Cardiac fibroblast (primary cell): Measurements from ENCODE around the gene RBM45.
"Not testable (repeated sequence)": the region's sequence is repeated elsewhere in the genome, so short reads cannot be mapped to it uniquely, and the experiment has no call there.

Experiments used
- DNase-seq, 2 donors: peaks; one replicate each; pipeline versions ENCODE4 v3.0.0 to v3.0.0-alpha.2; 2010; ENCODE audit warnings: low read depth in 2 of 2
- H3K4me3 ChIP-seq, 2 donors: replicated peaks in 1 of 2; 1 replicate in 1 of 2; 2 replicates in 1 of 2; pipeline ENCODE4 v1.5.1; 2011; ENCODE audit warnings: low read depth in 2 of 2, low read length in 2 of 2, mild to moderate bottlenecking in 2 of 2, moderate library complexity in 1 of 2
- TF ChIP-seq, protein P1 (sequence below): IDR thresholded peaks from one replicate; pipeline ENCODE4 v1.5.1; 2011; ENCODE audit warnings: low read depth, mild to moderate bottlenecking, low read length, inconsistent platforms

The RBM45 gene

DNA sequence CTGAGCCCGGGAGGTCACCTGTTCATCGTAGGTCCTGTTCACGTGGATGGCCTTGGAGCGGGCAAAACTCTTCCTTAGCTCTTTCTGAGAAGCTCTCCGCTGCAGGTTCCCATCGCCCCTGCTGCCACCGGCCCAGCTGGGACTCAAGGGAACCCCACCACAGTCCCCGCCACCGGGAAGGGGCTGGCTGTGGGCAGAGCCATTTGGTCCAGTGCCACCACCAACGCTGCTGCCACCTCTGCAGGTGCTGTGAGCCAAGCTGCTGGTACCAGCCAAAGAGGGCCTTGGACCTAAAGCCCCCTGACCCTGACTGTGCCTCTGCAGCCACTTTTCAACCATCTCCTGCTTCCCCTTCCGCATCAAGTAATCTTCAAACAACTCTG is 40.2 kb upstream of the RBM45 start:
- TF ChIP-seq, protein P1, sequence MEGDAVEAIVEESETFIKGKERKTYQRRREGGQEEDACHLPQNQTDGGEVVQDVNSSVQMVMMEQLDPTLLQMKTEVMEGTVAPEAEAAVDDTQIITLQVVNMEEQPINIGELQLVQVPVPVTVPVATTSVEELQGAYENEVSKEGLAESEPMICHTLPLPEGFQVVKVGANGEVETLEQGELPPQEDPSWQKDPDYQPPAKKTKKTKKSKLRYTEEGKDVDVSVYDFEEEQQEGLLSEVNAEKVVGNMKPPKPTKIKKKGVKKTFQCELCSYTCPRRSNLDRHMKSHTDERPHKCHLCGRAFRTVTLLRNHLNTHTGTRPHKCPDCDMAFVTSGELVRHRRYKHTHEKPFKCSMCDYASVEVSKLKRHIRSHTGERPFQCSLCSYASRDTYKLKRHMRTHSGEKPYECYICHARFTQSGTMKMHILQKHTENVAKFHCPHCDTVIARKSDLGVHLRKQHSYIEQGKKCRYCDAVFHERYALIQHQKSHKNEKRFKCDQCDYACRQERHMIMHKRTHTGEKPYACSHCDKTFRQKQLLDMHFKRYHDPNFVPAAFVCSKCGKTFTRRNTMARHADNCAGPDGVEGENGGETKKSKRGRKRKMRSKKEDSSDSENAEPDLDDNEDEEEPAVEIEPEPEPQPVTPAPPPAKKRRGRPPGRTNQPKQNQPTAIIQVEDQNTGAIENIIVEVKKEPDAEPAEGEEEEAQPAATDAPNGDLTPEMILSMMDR, result no peak
- DNase-seq, result no peak
- no peak overlapping the region for H3K4me3 ChIP-seq

DNA sequence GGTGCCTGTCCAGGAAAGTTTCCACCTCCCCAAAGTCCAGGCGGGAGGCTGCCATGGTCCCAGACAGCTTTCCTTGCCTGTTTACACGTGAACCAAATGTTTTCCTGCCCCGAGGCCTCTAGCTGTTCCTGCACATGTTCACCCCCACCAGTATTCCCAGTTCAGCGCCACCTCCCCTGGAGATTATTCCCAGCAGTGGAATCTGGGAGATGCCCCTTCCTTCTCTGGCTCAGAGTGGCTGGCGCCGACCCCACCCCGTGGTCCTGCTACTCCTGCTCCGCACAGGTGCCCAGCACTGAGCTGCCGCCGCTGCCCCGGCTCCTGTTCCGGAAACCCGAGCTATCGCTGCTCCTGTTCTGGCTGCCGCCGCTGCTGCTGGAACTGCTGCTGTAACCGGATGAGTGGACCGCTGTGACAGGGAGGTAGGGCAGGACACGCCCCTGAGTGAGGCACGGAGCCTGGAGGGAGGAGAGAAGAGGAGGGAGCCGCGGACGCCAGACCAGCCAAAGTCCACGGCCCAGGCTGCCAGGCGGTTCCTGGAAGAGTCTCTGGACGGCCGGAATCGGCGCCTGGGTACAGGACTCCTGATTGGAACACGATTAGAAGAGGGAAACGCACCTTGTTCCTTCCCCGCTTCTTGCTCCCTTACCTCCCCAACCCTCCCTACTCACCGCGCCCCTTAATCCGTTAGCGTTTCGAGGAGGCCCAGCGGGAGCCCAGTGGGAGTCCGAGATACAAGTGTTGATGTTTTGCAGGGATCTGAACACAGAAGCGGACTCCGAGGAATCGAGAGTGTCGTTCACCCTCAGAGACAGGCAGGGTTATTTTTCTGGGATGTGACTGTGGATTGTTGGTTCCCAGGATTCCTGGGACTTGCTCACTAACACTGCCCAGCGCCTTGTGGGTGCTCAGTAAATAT is 39.6 kb upstream of the RBM45 start, which contains the start of gene PDE11A:
Gene PDE11A, minus strand, starts transcription at position 395 of the 919 bp plus-strand sequence. Its CDS starts 340 bp downstream, at position 55.
- peak; percentile 64 to 68 for DNase-seq
- H3K4me3 ChIP-seq, result peak within 1 kb of the TSS; percentile 48 to 51
- TF ChIP-seq, protein P1, result no peak

DNA sequence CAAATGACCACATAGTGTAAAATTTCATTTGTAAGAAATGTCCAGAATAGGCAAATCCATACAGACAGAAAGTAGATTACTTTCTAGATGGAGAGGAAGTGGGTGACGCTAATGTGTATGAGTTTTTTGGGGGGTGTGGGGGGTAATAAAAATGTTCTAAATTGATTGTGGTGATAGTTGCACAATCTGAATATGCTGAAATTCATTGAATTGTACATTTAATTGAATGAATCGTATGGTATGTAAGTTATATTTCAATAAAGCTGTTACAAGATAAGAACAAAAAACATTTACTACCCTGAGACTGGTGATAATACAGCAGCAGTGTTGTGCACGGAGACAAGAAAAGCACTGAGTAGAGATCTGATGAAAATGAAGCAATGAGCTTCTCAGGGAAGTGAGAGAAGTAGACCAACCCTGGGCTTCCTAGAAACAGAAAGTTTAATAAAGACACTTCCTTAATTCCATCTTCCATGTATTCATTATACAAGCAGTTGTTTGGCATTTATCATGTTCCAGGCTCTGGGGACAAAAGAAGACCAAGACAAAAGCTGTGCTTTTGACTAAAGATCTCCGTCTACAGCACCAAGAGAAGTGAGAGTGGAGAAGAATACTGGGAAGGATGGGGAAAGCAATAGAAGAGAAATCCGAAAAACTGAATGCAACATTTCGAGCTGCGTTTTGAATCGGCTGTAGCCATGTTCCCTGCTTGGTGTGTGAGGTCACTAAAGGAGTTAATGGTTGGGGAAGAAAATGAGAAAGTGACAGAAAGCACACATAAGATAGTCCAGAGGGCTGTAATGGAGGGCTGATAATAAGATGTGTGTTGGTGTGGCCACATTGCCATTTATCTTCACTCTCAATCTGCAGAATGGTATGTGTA is 37.9 kb upstream of the RBM45 start:
- TF ChIP-seq, protein P1, result no peak
- peak in 1 of 2 donors; percentile 7 for DNase-seq
- no peak overlapping the region for H3K4me3 ChIP-seq

DNA sequence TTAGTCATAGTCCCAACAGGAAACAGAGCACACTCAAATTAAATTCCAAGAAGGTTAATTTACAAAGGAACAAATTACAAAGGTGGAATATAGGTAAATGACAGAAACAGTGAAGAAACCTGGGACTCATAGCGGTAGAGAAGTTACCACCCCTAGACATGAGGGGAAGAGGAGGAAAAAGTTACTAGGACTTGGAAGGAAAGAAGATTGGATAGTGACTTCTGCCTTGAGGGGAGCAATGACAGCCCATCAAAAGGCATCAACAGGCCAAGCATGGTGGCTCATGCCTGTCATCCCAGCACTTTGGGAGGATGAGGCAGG is 37.3 kb upstream of the RBM45 start:
- no peak for DNase-seq
- H3K4me3 ChIP-seq, result no peak overlapping the region
- TF ChIP-seq, protein P1, result no peak

DNA sequence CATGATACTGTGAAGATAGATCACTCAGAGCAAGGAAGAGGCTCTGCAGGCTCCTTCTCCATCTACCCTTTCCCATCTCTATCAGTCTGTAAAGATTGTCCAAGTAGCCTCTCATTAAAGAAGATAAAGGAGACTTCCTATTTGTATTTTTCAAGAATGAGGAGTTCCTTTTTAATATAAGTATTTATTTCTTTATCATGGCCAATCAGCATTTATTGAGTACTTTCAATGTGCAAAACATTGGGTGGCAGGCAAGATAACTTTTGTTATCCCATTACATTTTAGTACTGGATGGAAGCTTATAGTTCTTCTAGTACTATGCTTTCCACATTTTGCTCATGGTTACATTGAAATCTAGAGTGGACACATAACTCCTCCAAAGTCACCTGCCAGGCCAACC is 36.1 kb upstream of the RBM45 start:
- H3K4me3 ChIP-seq, result no peak overlapping the region
- TF ChIP-seq, protein P1, result no peak
- no peak for DNase-seq

DNA sequence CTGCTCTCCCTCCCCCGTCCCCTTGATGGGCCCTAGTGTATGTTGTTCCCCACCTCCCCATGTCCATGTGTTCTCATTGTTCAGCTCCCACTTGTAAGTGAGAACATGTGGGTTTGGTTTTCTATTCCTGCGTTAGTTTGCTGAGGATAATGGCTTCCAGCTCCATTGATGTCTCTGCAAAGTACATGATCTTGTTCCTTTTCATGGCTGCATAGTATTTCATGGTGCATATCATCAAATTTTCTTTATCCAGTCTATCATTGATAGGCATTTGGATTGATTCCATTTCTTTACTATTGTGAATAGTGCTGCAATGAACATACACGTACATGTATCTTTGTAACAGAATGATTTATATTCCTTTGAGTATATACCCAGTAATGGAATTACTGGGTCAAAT is 33.0 kb upstream of the RBM45 start:
- H3K4me3 ChIP-seq, DNase-seq: not testable (repeated sequence)
